GM12873 (cell line): ENCODE results near the gene EME1.

Experiments used
- TF ChIP-seq, protein P1 (sequence below): IDR thresholded peaks from 2 replicates; pipeline ENCODE4 v1.5.1; 2012; ENCODE audit warnings: low read depth, mild to moderate bottlenecking, moderate library complexity, low read length, control low read depth; ENCODE audit not compliant: insufficient read depth; ENCODE audit errors: missing control alignments

Gene EME1, protein sequence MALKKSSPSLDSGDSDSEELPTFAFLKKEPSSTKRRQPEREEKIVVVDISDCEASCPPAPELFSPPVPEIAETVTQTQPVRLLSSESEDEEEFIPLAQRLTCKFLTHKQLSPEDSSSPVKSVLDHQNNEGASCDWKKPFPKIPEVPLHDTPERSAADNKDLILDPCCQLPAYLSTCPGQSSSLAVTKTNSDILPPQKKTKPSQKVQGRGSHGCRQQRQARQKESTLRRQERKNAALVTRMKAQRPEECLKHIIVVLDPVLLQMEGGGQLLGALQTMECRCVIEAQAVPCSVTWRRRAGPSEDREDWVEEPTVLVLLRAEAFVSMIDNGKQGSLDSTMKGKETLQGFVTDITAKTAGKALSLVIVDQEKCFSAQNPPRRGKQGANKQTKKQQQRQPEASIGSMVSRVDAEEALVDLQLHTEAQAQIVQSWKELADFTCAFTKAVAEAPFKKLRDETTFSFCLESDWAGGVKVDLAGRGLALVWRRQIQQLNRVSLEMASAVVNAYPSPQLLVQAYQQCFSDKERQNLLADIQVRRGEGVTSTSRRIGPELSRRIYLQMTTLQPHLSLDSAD

DNA sequence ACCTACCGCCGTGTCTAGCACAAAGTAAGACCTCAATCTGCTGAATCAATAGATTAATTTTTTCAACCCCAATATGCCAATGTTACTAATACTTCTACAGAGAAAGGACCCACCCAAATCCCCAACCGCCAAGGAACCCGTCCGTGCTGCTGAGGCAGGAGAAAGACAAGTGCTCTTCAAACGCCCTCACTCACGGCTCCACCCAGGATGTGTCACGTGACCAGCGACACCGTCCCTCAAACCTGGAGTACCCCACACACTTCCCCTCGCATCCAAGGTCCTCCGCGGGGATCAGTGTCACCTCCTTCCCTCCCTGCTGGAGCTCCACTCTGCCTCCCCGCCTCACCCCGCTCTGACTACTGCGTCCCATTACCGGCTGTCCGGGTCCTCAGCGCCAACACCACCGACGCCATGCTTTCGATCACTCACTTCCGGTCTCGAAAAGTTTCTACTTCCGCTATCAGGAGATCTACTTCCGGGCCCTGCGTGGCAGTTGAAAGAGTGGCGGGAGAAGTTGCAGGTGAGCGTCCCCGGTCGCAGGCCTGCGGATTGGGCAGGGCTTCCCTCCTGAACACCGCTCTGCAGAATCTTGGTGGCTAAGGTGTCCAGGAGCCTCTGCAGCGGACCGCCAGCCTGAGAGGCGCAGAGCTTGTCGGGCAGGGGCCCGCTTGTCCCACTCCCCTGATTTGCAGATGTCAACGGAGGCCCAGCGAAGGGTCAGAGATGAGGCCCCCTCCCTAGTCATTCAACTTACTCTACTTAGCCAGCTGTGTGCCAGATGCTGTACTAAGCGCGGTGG is at the start of gene EME1, which contains the start of gene MRPL27:
Gene EME1 (plus strand): TSS at position 472 of the 799 bp plus-strand sequence. CDS start 1,980 bp downstream, outside the sequence.
Gene MRPL27 (minus strand): TSS at position 427 of the 799 bp plus-strand sequence. CDS start 14 bp downstream, at position 413.
- TF ChIP-seq, protein P1, sequence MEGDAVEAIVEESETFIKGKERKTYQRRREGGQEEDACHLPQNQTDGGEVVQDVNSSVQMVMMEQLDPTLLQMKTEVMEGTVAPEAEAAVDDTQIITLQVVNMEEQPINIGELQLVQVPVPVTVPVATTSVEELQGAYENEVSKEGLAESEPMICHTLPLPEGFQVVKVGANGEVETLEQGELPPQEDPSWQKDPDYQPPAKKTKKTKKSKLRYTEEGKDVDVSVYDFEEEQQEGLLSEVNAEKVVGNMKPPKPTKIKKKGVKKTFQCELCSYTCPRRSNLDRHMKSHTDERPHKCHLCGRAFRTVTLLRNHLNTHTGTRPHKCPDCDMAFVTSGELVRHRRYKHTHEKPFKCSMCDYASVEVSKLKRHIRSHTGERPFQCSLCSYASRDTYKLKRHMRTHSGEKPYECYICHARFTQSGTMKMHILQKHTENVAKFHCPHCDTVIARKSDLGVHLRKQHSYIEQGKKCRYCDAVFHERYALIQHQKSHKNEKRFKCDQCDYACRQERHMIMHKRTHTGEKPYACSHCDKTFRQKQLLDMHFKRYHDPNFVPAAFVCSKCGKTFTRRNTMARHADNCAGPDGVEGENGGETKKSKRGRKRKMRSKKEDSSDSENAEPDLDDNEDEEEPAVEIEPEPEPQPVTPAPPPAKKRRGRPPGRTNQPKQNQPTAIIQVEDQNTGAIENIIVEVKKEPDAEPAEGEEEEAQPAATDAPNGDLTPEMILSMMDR: no peak

DNA sequence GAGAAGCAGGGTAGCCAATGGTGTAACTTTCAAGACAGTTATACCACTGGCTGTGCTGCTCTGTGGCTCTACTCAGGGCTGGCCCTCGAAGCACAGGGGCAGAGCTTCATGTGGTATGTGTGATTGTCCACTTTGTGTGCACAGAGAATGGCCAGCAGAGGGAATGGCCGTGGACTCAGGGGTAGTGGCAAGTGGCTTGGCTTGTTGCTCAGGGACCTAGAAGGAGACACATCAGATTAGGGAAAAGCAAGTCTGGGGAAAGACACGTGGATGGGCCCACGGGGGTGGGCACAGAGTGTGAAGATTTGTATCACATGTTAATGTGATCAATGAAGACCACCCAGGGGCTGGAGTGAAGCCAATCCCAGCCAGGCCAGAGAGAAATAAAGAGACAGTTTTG is 47.1 kb upstream of the EME1 start:
- TF ChIP-seq, protein P1: no peak

DNA sequence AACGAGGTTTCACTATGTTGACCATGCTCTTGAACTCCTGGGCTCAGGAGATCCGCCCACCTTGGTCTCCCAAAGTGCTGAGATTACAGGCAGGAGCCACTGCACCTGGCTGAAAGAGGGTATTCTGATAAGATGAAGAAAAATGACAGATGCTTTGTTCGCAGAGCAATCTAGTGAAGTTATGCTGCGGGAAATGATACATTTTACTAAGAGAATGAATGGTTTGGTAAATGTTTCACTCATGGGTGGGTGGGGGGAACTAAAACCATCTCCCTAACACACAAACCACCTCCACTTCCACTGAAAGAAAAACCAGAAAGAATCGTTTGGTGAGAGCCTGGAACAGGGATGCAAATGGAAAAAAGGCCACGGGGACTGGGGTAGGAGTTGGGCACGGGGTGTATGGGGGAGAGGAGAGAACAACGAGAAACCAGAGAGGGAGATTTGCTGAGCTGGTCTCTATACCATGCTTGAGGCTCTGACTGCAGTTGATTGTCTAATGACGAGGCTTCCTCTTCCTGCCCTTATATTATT is 46.1 kb upstream of the EME1 start:
- TF ChIP-seq, protein P1: no peak

DNA sequence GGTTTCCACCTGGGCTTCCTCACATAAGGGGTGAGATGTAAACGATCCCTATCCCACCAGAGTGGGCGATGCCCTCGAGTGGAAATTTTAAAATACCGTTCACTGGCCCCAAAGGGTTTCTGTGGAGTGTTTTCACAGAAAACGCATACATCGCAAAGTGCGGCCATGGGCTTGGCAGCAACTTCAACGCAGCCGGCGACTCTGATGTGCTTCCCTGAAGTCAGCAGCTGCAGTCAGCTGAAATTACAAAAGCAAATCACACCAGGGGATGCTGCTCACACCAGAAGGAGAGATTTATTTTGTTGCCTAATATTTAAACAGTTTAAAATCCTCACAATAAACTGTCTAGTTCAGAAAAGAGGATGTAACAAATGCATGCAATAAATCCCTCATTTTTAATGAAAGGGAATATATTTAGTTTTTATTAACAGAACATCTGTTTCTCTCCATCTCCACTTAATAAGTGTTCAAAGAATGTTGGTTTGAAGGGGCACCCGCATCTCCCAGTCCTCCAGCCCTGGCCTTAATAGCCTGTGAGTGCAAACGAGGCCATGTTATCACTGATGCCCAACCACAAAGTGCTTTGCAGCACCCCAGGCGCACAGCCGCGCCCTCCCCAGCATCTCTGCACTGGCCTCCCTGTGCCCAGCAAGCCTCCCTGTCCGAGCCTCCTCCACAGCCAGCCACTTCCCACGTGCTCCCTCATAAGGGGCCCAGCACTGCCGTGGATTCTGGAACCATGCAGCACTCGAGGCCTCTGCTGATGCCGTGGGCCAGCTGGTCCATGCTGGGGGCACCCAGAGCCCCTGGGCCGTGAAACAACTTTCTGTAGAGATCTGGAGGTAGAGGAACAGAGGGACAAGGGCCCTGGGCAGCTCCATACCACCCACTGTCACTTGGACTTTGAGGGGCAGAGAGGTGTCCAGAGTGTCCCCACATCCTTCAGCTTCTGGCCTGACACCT is 44.4 kb upstream of the EME1 start:
- TF ChIP-seq, protein P1: no peak

DNA sequence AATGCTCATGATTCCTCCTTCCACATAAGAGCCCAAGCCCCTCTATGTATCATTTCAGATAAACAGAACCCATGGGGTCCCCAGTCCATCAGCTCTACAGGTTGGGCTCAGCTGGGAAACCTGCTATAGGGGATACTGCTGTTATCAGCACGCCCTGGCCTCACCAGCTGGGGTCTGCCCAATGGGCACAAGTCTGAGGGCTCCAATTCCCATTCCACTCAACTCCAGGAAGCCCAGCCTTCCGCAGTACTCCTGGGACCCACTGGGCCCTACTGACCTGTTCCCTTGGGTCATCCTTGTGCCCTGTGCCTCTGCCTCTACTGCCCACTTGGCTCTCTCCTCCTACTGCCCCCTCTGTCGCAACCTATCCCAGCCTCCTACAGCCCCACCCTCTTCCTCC is 43.3 kb upstream of the EME1 start:
- TF ChIP-seq, protein P1: no peak

DNA sequence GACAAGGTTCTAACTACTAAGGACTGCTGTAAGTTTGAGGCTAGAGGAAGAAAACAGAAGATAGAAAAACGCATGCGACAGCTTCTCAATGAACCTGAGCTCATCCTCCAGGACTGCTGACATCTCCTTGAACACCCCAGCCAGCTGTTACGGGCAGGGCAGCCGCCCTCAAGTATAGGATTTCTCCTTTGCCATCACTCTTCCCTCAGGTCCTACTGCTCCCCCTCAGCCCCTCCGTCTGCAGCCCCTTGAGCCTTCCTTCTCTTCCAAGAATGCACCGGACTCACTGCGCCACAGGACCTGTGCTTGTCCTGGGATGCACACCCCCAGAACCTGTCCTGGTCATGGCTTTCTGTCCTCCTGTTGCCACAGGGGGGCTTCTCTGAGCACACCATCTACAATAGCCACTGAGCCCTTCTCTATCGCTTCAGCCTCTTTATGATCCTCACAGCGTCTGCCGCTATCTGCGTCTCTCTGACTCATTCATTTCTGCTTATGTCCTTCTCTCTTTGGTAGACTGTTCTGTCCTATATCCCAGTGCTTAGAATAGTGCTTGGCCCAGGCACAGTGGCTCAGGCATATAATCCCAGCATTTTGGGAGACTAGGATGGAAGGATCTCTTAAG is 42.8 kb upstream of the EME1 start:
- TF ChIP-seq, protein P1: no peak
